Measurements from ENCODE around the gene METTL21A.

The METTL21A gene

GRCh38 chr2:207567671-207568070, 57.5 kb downstream of the METTL21A start:
- no peak for TF ChIP-seq CTCF (IDR thresholded peaks at IDR 0.05; ENCODE audit: low read depth, low read length)
- no peak for DNase-seq (ENCODE audit: low read depth in 2 of 2)
- no peak overlapping the region for H3K4me3 ChIP-seq (replicated peaks in 1 of 2; ENCODE audit: low read depth in 2 of 2, low read length in 2 of 2)

- no peak for TF ChIP-seq CTCF (IDR thresholded peaks at IDR 0.05; ENCODE audit: low read depth, low read length)
- DNase-seq (ENCODE audit: low read depth in 2 of 2) = no peak
- H3K4me3 ChIP-seq (replicated peaks in 1 of 2; ENCODE audit: low read depth in 2 of 2, low read length in 2 of 2) = no peak overlapping the region
Measured at GRCh38 chr2:207565736-207566500, 59.3 kb downstream of the METTL21A start.
